Measurements from ENCODE around the gene TNFSF9. TPM values are rescaled to one million over a fixed set of nuclear protein-coding genes. Genes with fewer than 3 reads are reported as not detected.
A peak's percentile ranks its signal among the peaks of the same experiment; 100 is the strongest.

The TNFSF9 gene, protein sequence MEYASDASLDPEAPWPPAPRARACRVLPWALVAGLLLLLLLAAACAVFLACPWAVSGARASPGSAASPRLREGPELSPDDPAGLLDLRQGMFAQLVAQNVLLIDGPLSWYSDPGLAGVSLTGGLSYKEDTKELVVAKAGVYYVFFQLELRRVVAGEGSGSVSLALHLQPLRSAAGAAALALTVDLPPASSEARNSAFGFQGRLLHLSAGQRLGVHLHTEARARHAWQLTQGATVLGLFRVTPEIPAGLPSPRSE
- total RNA-seq (2014; rRNA removed; shearing (Covaris generic)) (18.1 and 22.3 TPM in 2 replicates), total RNA-seq (2022) (16.1 and 20.9 TPM in 2 replicates), Bru-seq, nascent RNA (percentile 70 among the genes with signal in this experiment), BruChase-seq, experiment 1, labeled RNA remaining after a 6-hour chase (percentile 60 among the genes with signal in this experiment), BruChase-seq, experiment 2, labeled RNA remaining after a 2-hour chase (percentile 60 among the genes with signal in this experiment)
- long read RNA-seq, transcript TNFSF9-201 (3 exons, 1,665 nt): major isoform, 26 of 29 reads
- long read RNA-seq, partial matches to known transcripts: 2 of 29 reads
- long read RNA-seq, other reads (novel, unspliced or antisense): 1 of 29 reads

GRCh38 chr19:6530386-6531162 is at the start of gene TNFSF9:
TSS of gene TNFSF9 (plus strand) at chr19:6531026. CDS start at chr19:6531037, 11 bp downstream.
- H4K20me1 ChIP-seq (ENCODE audit: insufficient read depth, low read length): peaks cover 14% of the 10 kb centered on the region; the same call in 1 of the 2 replicates
- ChIA-PET CTCF (ENCODE audit: unreplicated experiment) (interaction anchor here (0.6 kb wide), 2 partner anchors 51 to 248 kb away, joined by 3 read pairs; no protein-coding TSS in a partner anchor), POLR2A (interaction anchor here (0.8 to 1.3 kb wide), 5 partner anchors 14 to 72 kb away, joined by 3 to 8 read pairs (median 4); no protein-coding TSS in a partner anchor)
- peak within 1 kb of the TSS; percentile 91 for H3K27ac ChIP-seq (ENCODE audit: low read depth, low read length, poor library complexity, severe bottlenecking)
- peak; percentile 95 for DNase-seq (ENCODE audit: low spot score)
- H3K4me2 ChIP-seq (ENCODE audit: low read length): peak within 1 kb of the TSS; percentile 80
- H3K4me3 ChIP-seq (ENCODE audit: low read depth, low read length, poor library complexity, severe bottlenecking): peak within 1 kb of the TSS; percentile 91
- no peaks in the 10 kb centered on the region for H3K9me3 ChIP-seq (ENCODE audit: low read length)
- H2AFZ ChIP-seq (ENCODE audit: low read length): peak within 1 kb of the TSS; percentile 37; the same call in 1 of the 2 replicates
- H3K9me2 ChIP-seq (ENCODE audit: insufficient read depth, low read length): no peaks in the 10 kb centered on the region
- peaks cover 14% of the 10 kb centered on the region for H3K36me3 ChIP-seq (ENCODE audit: insufficient read depth, low read length)
- no TSS peak for BruUV-seq (replicated peaks)
- peaks cover 32% of the 10 kb centered on the region for H3K79me2 ChIP-seq (ENCODE audit: insufficient read depth, low read depth, low read length)
- peaks cover 57% of the 10 kb centered on the region for H3K4me1 ChIP-seq (ENCODE audit: insufficient read depth, low read length, poor library complexity, severe bottlenecking)
- no peak for TF ChIP-seq CTCF (conservative IDR thresholded peaks at IDR 0.05; ENCODE audit: low read length)
- no peak for TF ChIP-seq EZH2phosphoT487 (IDR thresholded peaks at IDR 0.05; ENCODE audit: borderline replicate concordance, low read depth, low read length)
- intact Hi-C loops (cut with micrococcal nuclease; ENCODE audit: unreplicated experiment): loop anchor here (1.0 kb wide), 1 partner anchor 60 kb away; no protein-coding TSS in a partner anchor

DNA sequence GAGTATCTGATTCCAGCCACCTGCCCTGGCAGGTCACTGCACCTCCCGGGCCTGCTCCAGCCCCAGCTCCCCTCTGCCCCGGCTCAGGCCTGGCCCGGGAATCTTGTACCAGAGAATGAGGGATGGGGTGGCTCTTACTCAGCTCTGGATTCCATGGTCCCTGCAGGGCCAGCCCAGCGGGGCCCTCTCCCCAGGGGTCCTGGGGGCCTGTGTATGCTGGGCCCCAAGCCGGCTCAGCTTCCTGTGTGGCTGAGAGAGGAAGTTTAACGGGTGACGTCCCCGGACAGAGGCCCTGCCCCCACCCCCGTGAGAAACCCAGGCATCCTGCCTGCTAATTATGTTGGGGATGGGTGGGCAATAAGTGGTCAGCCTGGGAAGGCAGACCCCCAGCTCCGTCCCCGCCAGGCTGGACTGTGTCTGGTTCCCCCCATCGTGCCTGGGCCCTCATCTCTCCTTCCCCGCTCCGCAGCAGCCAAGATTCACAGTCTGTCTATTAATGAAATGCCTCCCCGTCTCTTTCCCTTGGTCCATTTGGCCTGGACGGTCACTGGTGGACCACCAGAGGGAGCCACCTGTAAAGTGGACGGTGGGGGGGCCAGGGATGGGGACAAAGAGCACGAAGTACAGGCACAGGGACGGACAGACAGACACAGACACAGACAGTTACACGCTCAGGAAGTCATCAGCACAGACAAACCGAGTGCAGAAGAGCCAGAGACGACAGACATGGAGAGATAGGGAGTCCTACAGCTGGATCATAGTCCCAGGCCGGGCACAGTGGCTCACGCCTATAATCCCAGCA is 49.1 kb upstream of the TNFSF9 start, which contains the start of gene DENND1C:
DENND1C (minus strand) TSS at position 247 of the 802 bp plus-strand sequence; CDS start at position 155, 92 bp downstream.
- no peaks in the 10 kb centered on the region for H3K9me2 ChIP-seq (ENCODE audit: insufficient read depth, low read length)
- H3K79me2 ChIP-seq (ENCODE audit: insufficient read depth, low read depth, low read length): peaks cover 6% of the 10 kb centered on the region; the same call in 1 of the 2 replicates
- ChIA-PET POLR2A (interaction anchor here (0.5 to 0.9 kb wide), 7 partner anchors 10 to 1473 kb away, joined by 3 to 6 read pairs (median 3); partner anchors contain the start of genes SLC25A23 and TUBB4A), CTCF (ENCODE audit: unreplicated experiment) (no interaction called here)
- no TSS peak for BruUV-seq (replicated peaks)
- peaks cover 5% of the 10 kb centered on the region for H3K36me3 ChIP-seq (ENCODE audit: insufficient read depth, low read length)
- intact Hi-C loops (cut with micrococcal nuclease; ENCODE audit: unreplicated experiment): loop anchor here (2.0 kb wide), 1 partner anchor 21 kb away; the partner anchor contains the start of gene TUBB4A
- peak; percentile 88 for DNase-seq (ENCODE audit: low spot score)
- H2AFZ ChIP-seq (ENCODE audit: low read length): peak within 1 kb of the TSS; percentile 95
- H3K4me3 ChIP-seq (ENCODE audit: low read depth, low read length, poor library complexity, severe bottlenecking): peak within 1 kb of the TSS; percentile 82
- H3K27ac ChIP-seq (ENCODE audit: low read depth, low read length, poor library complexity, severe bottlenecking): peak within 1 kb of the TSS; percentile 67
- TF ChIP-seq EZH2phosphoT487 (IDR thresholded peaks at IDR 0.05; ENCODE audit: borderline replicate concordance, low read depth, low read length) (no peak), CTCF (conservative IDR thresholded peaks at IDR 0.05; ENCODE audit: low read length) (peak; percentile 67)
- H3K9me3 ChIP-seq (ENCODE audit: low read length): no peaks in the 10 kb centered on the region
- peaks cover 38% of the 10 kb centered on the region for H3K4me1 ChIP-seq (ENCODE audit: insufficient read depth, low read length, poor library complexity, severe bottlenecking)
- H4K20me1 ChIP-seq (ENCODE audit: insufficient read depth, low read length): no peaks in the 10 kb centered on the region
- H3K4me2 ChIP-seq (ENCODE audit: low read length): peak within 1 kb of the TSS; percentile 80
